ENCODE data around the gene MRGPRE.

MRGPRE gene

GRCh38 chr11:3213659-3214419 is 18.4 kb downstream of the MRGPRE start:
- DNase-seq (ENCODE audit: low read depth, low spot score): no peak

- no peak for DNase-seq (ENCODE audit: low read depth, low spot score)
Observed at GRCh38 chr11:3208272-3208671, 23.9 kb downstream of the MRGPRE start.

- no peak for DNase-seq (ENCODE audit: low read depth, low spot score)
Observed at GRCh38 chr11:3207526-3208189, 24.6 kb downstream of the MRGPRE start.

GRCh38 chr11:3206922-3207204 is 25.4 kb downstream of the MRGPRE start:
- DNase-seq (ENCODE audit: low read depth, low spot score): no peak

- no peak for DNase-seq (ENCODE audit: low read depth, low spot score)
Observed at GRCh38 chr11:3206156-3206921, 25.9 kb downstream of the MRGPRE start.

GRCh38 chr11:3205261-3206155 is 26.7 kb downstream of the MRGPRE start:
- no peak for DNase-seq (ENCODE audit: low read depth, low spot score)

- DNase-seq (ENCODE audit: low read depth, low spot score): no peak
Observed at GRCh38 chr11:3204141-3205015, 27.8 kb downstream of the MRGPRE start.

GRCh38 chr11:3203221-3204043 is 28.8 kb downstream of the MRGPRE start:
- DNase-seq (ENCODE audit: low read depth, low spot score): peak; percentile 61

GRCh38 chr11:3202759-3203158 is 29.5 kb downstream of the MRGPRE start:
- no peak for DNase-seq (ENCODE audit: low read depth, low spot score)

- no peak for DNase-seq (ENCODE audit: low read depth, low spot score)
Observed at GRCh38 chr11:3202305-3202704, 29.9 kb downstream of the MRGPRE start.

GRCh38 chr11:3201677-3202181 is 30.5 kb downstream of the MRGPRE start:
- no peak for DNase-seq (ENCODE audit: low read depth, low spot score)

GRCh38 chr11:3201112-3201581 is 31.1 kb downstream of the MRGPRE start:
- DNase-seq (ENCODE audit: low read depth, low spot score): no peak

GRCh38 chr11:3200388-3201111 is 31.7 kb downstream of the MRGPRE start:
- DNase-seq (ENCODE audit: low read depth, low spot score): no peak

GRCh38 chr11:3199537-3200295 is 32.5 kb downstream of the MRGPRE start:
- no peak for DNase-seq (ENCODE audit: low read depth, low spot score)

GRCh38 chr11:3198815-3199214 is 33.4 kb downstream of the MRGPRE start:
- DNase-seq (ENCODE audit: low read depth, low spot score): no peak

- DNase-seq (ENCODE audit: low read depth, low spot score): no peak
Observed at GRCh38 chr11:3197878-3198528, 34.2 kb downstream of the MRGPRE start.

- no peak for DNase-seq (ENCODE audit: low read depth, low spot score)
Observed at GRCh38 chr11:3197044-3197695, 35.0 kb downstream of the MRGPRE start.
